ENCODE data around the gene ARF5. TPM values are rescaled to one million over a fixed set of nuclear protein-coding genes. Genes with fewer than 3 reads are reported as not detected.

ARF5 gene
- total and polyA plus RNA-seq, 2 of the 8 experiments (the other 6 are each of a cell fraction or from before 2014, with no cell fraction given): 154 to 579 TPM

DNA sequence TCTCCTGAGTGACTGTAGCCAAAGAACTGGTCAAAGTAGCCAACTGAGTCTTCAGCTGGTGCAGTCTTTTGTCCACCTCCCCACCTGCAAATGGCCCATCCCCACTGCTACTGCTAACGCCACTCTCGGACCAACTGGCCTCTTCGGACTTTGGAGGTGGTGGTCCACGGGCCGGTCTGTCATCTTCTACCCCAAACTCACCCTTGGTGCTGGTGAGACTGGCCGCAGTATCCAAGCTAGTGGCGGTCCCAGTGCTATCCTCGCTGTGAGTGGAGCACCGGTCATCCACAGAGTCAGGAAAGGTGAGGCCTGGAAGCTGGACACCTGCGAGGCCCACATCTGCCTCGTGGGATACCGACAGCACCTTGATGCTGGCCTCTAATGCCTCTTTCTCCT, 3.6 kb upstream of the ARF5 start:
- Histone ChIP-seq H3K23me2 (ENCODE audit: low read depth, low read length) (peaks cover 10% of the 10 kb centered on the region), H4K91ac (replicated peaks; ENCODE audit: insufficient read length, low read length) (no peak overlapping the region), H3K9ac (replicated peaks in 1 of 4; ENCODE audit: extremely low read depth in 1 of 4, low read depth in 3 of 4, low read length in 3 of 4) (peak overlapping the region in 3 of 4 experiments; percentile 72 to 77 (median 77); a peak in 6 of 7 replicates), H3K4me2 (ENCODE audit: insufficient read depth in 1 of 2, low read depth in 2 of 2, low read length in 2 of 2) (peak overlapping the region; percentile 81 to 91), H3K4me3 (ENCODE audit: extremely low read depth in 1 of 4, insufficient read depth in 2 of 4, low read depth in 3 of 4, low read length in 4 of 4) (peak overlapping the region; percentile 80 to 95 (median 90)), H3K79me1 (ENCODE audit: low read depth, low read length) (peaks cover 11% of the 10 kb centered on the region; the same call in 1 of the 2 replicates), H3K27ac (ENCODE audit: low read depth, low read length) (no peak overlapping the region), H3K4me1 (replicated peaks in 1 of 4; ENCODE audit: control insufficient read depth in 3 of 4, insufficient read depth in 4 of 4, low read length in 3 of 4) (peaks cover 6 to 18% (median 8%) of the 10 kb centered on the region in 4 experiments), H2BK5ac (ENCODE audit: low read depth, low read length) (no peak overlapping the region), H2AK5ac (ENCODE audit: low read depth, low read length) (no peak overlapping the region), H2BK20ac (ENCODE audit: low read length) (no peak overlapping the region), H3K56ac (replicated peaks; ENCODE audit: insufficient read length, low read depth, low read length) (no peak overlapping the region), H3K14ac (ENCODE audit: insufficient read length) (no peak overlapping the region), H2BK120ac (replicated peaks; ENCODE audit: low read depth, low read length) (no peak overlapping the region), H3K27me3 (replicated peaks in 1 of 4; ENCODE audit: control insufficient read depth in 3 of 4, extremely low read depth in 1 of 4, insufficient read depth in 3 of 4, low read length in 3 of 4) (peaks cover 5 to 23% (median 22%) of the 10 kb centered on the region in 4 experiments), H3K36me3 (ENCODE audit: control insufficient read depth in 2 of 4, insufficient read depth in 4 of 4, low read length in 3 of 4) (peaks cover 0 to 18% (median 6%) of the 10 kb centered on the region in 4 experiments; a peak in 4 of 8 replicates), H3K79me2 (ENCODE audit: control insufficient read depth in 1 of 2, insufficient read depth in 2 of 2, low read length in 2 of 2) (peaks cover 0 to 19% of the 10 kb centered on the region in 2 experiments; a peak in 1 of 4 replicates), H4K20me1 (replicated peaks in 1 of 2; ENCODE audit: control insufficient read depth in 1 of 2, insufficient read depth in 2 of 2, low read length in 2 of 2) (peaks cover 8 to 18% of the 10 kb centered on the region in 2 experiments), H2BK12ac (ENCODE audit: low read depth, low read length) (no peak overlapping the region), H3K18ac (ENCODE audit: extremely low read depth, low read length) (no peak overlapping the region), H2BK15ac (ENCODE audit: low read length) (no peak overlapping the region), H3K23ac (ENCODE audit: insufficient read length) (no peak overlapping the region), H4K5ac (ENCODE audit: insufficient read length, low read depth, low read length) (no peak overlapping the region), H2AFZ (ENCODE audit: low read length) (0 out of 2 replicates have a peak overlapping the region, but pooled peaks have one; percentile 4), H4K8ac (ENCODE audit: extremely low read depth, insufficient read depth, low read length) (peak overlapping the region; percentile 18), H3K4ac (replicated peaks; ENCODE audit: insufficient read length, low read depth, low read length) (no peak overlapping the region), H3K9me3 (ENCODE audit: insufficient read depth in 2 of 2, low read depth in 1 of 2, low read length in 1 of 2) (no peaks in the 10 kb centered on the region)
- ChIA-PET CTCF (ENCODE audit: partially characterized antibody) (interaction anchor here (0.8 to 2.6 kb wide), 7 partner anchors 8 to 137 kb away, joined by 3 to 16 read pairs (median 5); no protein-coding TSS in a partner anchor), POLR2A (ENCODE audit: partially characterized antibody) (interaction anchor here (0.9 to 1.6 kb wide), 3 partner anchors 47 to 68 kb away, joined by 3 to 5 read pairs (median 4); no protein-coding TSS in a partner anchor)
- 56% methylated on average over 9 of the region's 12 CpGs; no CpG with 5 or more reads in 1 of the 2 experiments for WGBS, 2 experiments (ENCODE audit: extremely low coverage in 1 of 2, insufficient coverage in 1 of 2, insufficient read length in 1 of 2, insufficient replicate concordance in 2 of 2, low coverage in 1 of 2, low lambda C conversion rate in 2 of 2, missing lambda C conversion rate in 1 of 2)
- FAIRE-seq: no peak
- DNase-seq (ENCODE audit: low read depth in 1 of 2, low spot score in 2 of 2): no peak
- TF ChIP-seq PHF8 (conservative IDR thresholded peaks at IDR 0.05; ENCODE audit: low read depth, low read length) (no peak), CREB1 (IDR thresholded peaks at IDR 0.05) (no peak), ASH2L (IDR thresholded peaks at IDR 0.05; ENCODE audit: low read length) (no peak), HDAC6 (IDR thresholded peaks at IDR 0.05; ENCODE audit: low read depth, low read length) (no peak), NRF1 (IDR thresholded peaks at IDR 0.05; ENCODE audit: low read depth, low read length) (no peak), SIX5 (IDR thresholded peaks at IDR 0.05; ENCODE audit: low read depth, low read length) (no peak), BCL11A (IDR thresholded peaks at IDR 0.05; ENCODE audit: low read depth in 2 of 2, low read length in 2 of 2) (no peak)
